GM19239 (cell line): Measurements from ENCODE around the gene ANXA6.

ENCODE experiments used
- DNase-seq: peaks from one replicate; pipeline ENCODE4 v3.0.0; 2011; ENCODE audit warnings: low spot score; ENCODE audit not compliant: insufficient read length
- FAIRE-seq: peaks from 2 replicates; lab custom pipeline; 2011; peaks lifted over from hg19 to GRCh38; lab: Jason Lieb, UNC

The ANXA6 gene

GRCh38 chr5:151137067-151137825 lies 20.3 kb downstream of the ANXA6 start:
- FAIRE-seq: no peak
- no peak for DNase-seq

GRCh38 chr5:151134228-151134627 lies 23.4 kb downstream of the ANXA6 start:
- no peak for DNase-seq
- FAIRE-seq: no peak

- peak; percentile 35 for FAIRE-seq
These were observed 24.6 kb downstream of the ANXA6 start for GRCh38 chr5:151132963-151133362.

GRCh38 chr5:151130922-151131891 lies 26.4 kb downstream of the ANXA6 start:
- FAIRE-seq (no peak), DNase-seq (no peak)

More at GRCh38 chr5:151132963-151133362, 24.6 kb downstream of the ANXA6 start:
- no peak for DNase-seq

- FAIRE-seq: no peak
- DNase-seq: no peak
These were observed 27.2 kb downstream of the ANXA6 start for GRCh38 chr5:151130235-151130921.

GRCh38 chr5:151128817-151129216 lies 28.8 kb downstream of the ANXA6 start:
- DNase-seq (no peak), FAIRE-seq (peak; percentile 42)

GRCh38 chr5:151127926-151128325 lies 29.7 kb downstream of the ANXA6 start:
- DNase-seq: no peak
- FAIRE-seq: no peak

GRCh38 chr5:151126199-151126645 lies 31.4 kb downstream of the ANXA6 start:
- DNase-seq (peak; percentile 56), FAIRE-seq (peak; percentile 80)

GRCh38 chr5:151125421-151125820 lies 32.2 kb downstream of the ANXA6 start:
- FAIRE-seq (peak; percentile 85), DNase-seq (no peak)

- DNase-seq (peak; percentile 69), FAIRE-seq (peak; percentile 95)
These were observed 33.5 kb downstream of the ANXA6 start for GRCh38 chr5:151123897-151124751.

- no peak for FAIRE-seq
- DNase-seq: no peak
These were observed 34.8 kb downstream of the ANXA6 start for GRCh38 chr5:151122828-151123227.

- DNase-seq (no peak), FAIRE-seq (no peak)
These were observed 35.9 kb downstream of the ANXA6 start for GRCh38 chr5:151121665-151122064.

- FAIRE-seq: no peak
- no peak for DNase-seq
These were observed 36.5 kb downstream of the ANXA6 start for GRCh38 chr5:151121095-151121494.

- no peak for FAIRE-seq
- DNase-seq: no peak
These were observed 38.5 kb downstream of the ANXA6 start for GRCh38 chr5:151118913-151119575.

GRCh38 chr5:151115272-151115905 lies 42.2 kb downstream of the ANXA6 start:
- FAIRE-seq: peak; percentile 84
- peak; percentile 61 for DNase-seq

- DNase-seq (no peak), FAIRE-seq (peak; percentile 65)
These were observed 43.9 kb downstream of the ANXA6 start for GRCh38 chr5:151113651-151114050.

- peak; percentile 60 for FAIRE-seq
- no peak for DNase-seq
These were observed 46.6 kb downstream of the ANXA6 start for GRCh38 chr5:151110992-151111391.

GRCh38 chr5:151110122-151110681 lies 47.4 kb downstream of the ANXA6 start:
- FAIRE-seq (no peak), DNase-seq (no peak)
